Activated naive CD4-positive, alpha-beta T cell treated with anti-CD3 and anti-CD28 coated beads, Interleukin-2, amount 10 ng/mL, durations not matched to agents 7 days and 5 days (primary cell): ENCODE data around the gene MAL.
"Not testable (repeated sequence)": the region's sequence is repeated elsewhere in the genome, so short reads cannot be mapped to it uniquely, and the experiment has no call there.

ENCODE experiments used
- CTCF ChIA-PET: fragments of 350-600 bp; sonication (Branson Sonifier 250); formaldehyde crosslinking; loops from one replicate; lab custom pipeline; 2021; ENCODE audit warnings: antibody characterized with exemption; lab: Charles Lee
- DNase-seq: peaks from one replicate; pipeline ENCODE4 v3.0.0-alpha.2; 2020
- H3K27ac Mint-ChIP-seq: one replicate; pipeline ENCODE4 v1.8.0; 2021; ENCODE audit warnings: mild to moderate bottlenecking, moderate library complexity, mixed read lengths
- H3K27me3 Mint-ChIP-seq: one replicate; pipeline ENCODE4 v1.8.0; 2021; ENCODE audit warnings: mild to moderate bottlenecking, mixed read lengths
- H3K36me3 Mint-ChIP-seq: one replicate; pipeline ENCODE4 v1.8.0; 2021; ENCODE audit warnings: mixed read lengths
- H3K4me1 Mint-ChIP-seq: one replicate; pipeline ENCODE4 v1.8.0; 2021; ENCODE audit warnings: mixed read lengths
- H3K4me3 Mint-ChIP-seq: one replicate; pipeline ENCODE4 v1.8.0; 2021; ENCODE audit warnings: mild to moderate bottlenecking, moderate library complexity, mixed read lengths
- H3K9me3 Mint-ChIP-seq: one replicate; pipeline ENCODE4 v1.8.0; 2021; ENCODE audit warnings: mixed read lengths

Gene MAL

DNA sequence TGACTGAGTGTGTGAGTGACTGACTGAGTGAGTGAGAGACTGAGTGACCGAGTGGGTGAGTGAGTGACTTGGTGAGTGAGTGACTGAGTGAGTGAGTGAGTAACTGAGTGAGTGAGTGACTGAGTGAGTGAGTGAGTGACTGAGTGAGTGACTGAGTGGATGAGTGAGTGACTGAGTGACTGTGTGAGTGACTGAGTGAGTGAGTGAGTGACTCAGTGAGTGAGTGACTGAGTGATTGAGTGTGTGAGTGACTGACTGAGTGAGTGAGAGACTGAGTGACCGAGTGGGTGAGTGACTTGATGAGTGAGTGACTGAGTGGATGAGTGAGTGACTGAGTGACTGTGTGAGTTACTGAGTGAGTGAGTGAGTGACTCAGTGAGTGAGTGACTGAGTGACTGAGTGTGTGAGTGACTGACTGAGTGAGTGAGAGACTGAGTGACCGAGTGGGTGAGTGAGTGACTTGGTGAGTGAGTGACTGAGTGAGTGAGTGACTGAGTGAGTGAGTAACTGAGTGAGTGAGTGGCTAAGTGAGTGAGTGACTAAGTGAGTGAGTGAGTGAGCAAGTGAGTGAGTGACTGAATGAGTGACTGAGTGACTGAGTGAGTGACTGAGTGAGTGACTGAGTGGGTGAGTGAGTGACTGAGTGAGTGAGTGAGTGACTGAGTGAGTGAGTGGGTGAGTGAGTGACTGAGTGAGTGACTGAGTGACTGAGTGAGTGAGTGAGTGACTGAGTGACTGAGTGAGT is 12.5 kb downstream of the MAL start:
- CTCF ChIA-PET, H3K4me3 Mint-ChIP-seq, DNase-seq, H3K27me3 Mint-ChIP-seq, H3K9me3 Mint-ChIP-seq: not testable (repeated sequence)
- H3K27ac Mint-ChIP-seq, result peak overlapping the region; percentile 46
- peaks cover 61% of the 10 kb centered on the region for H3K36me3 Mint-ChIP-seq
- peaks cover 66% of the 10 kb centered on the region for H3K4me1 Mint-ChIP-seq

DNA sequence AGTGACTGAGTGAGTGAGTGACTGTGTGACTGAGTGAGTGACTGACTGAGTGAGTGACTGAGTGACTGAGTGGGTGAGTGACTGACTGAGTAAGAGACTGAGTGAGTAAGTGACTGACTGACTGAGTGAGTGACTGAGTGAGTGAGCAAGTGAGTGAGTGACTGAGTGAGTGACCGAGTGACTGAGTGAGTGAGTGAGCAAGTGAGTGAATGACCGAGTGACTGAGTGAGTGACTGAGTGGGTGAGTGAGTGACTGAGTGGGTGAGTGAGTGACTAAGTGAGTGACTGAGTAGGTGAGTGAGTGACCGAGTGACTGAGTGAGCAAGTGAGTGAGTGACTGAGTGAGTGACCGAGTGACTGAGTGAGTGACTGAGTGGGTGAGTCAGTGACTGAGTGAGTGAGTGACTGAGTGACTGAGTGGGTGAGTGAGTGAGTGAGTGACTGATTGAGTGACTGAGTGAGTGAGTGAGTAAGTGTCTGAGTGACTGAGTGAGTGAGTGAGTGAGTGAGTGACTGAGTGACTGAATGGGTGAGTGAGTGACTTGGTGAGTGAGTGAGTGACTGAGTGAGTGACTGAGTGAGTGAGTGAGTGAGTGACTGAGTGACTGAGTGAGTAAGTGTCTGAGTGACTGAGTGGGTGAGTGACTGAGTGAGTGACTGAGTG is 13.3 kb downstream of the MAL start:
- no peaks in the 10 kb centered on the region for H3K9me3 Mint-ChIP-seq
- H3K36me3 Mint-ChIP-seq, result peaks cover 60% of the 10 kb centered on the region
- CTCF ChIA-PET, result no interaction called here
- no peak for DNase-seq
- H3K27me3 Mint-ChIP-seq, result no peaks in the 10 kb centered on the region
- H3K4me3 Mint-ChIP-seq, result no peak overlapping the region
- peak overlapping the region; percentile 46 for H3K27ac Mint-ChIP-seq
- H3K4me1 Mint-ChIP-seq, result peaks cover 67% of the 10 kb centered on the region

DNA sequence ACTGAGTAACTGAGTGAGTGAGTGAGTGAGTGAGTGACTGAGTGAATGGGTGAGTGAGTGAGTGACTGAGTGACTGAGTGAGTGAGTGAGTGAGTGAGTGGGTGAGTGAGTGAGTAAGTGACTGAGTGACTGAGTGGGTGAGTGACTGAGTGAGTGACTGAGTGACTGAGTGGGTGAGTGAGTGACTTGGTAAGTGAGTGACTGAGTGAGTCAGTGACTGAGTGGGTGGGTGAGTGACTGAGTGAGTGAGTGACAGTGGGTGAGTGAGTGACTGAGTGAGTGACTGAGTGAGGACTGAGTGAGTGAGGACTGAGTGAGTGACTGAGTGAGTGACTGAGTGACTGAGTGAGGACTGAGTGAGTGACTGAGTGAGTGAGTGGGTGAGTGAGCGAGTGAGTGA is 13.9 kb downstream of the MAL start:
- no peaks in the 10 kb centered on the region for H3K9me3 Mint-ChIP-seq
- CTCF ChIA-PET, result interaction anchor here (0.9 kb wide), 1 partner anchor 76 kb away, joined by 3 read pairs; no protein-coding TSS in a partner anchor
- peaks cover 61% of the 10 kb centered on the region for H3K36me3 Mint-ChIP-seq
- peak overlapping the region; percentile 46 for H3K27ac Mint-ChIP-seq
- DNase-seq, result peak; percentile 19
- H3K27me3 Mint-ChIP-seq, result no peaks in the 10 kb centered on the region
- H3K4me3 Mint-ChIP-seq, result no peak overlapping the region
- H3K4me1 Mint-ChIP-seq, result peaks cover 72% of the 10 kb centered on the region

DNA sequence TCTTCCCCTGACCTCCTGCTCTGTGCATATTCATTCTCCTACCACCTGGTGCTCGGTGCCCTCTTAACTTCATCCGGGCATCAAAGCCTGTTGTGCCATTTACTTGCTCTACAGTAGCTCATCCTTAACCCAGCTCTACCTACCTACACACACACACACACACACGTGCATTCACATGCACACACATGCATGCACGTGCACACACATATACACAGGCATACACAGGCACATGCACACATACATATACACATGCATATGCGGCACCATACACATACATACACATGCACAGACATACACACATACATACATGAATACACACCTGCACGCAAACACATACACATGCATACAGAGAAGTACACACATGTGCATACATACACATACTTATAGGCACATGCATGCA is 14.5 kb downstream of the MAL start:
- Mint-ChIP-seq H3K4me1 (peaks cover 78% of the 10 kb centered on the region), H3K27ac (peak overlapping the region; percentile 46), H3K9me3 (no peaks in the 10 kb centered on the region), H3K36me3 (peaks cover 67% of the 10 kb centered on the region), H3K4me3 (no peak overlapping the region), H3K27me3 (no peaks in the 10 kb centered on the region)
- DNase-seq, result peak; percentile 18
- CTCF ChIA-PET, result interaction anchor here (0.8 to 0.9 kb wide), 3 partner anchors 37 to 75 kb away, joined by 3 read pairs; no protein-coding TSS in a partner anchor

DNA sequence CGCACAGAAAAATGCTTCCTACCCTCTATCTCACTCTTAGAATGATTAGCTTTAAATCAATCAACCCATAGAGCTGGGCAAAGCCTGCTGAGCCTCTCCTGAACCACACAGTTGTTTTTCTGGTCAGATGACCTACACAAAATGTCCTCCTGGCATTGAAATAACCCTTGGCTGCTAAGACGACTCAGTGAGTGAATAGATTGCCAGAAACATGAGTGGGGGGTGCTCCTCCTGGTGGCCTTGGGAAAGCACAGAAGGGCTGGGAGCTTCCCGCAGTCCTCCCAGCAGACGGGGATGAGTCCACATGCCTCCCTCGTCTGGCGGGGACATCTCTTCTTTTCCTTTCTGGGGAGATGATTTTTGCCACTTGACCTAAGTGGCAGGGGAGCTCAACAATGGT is 14.9 kb downstream of the MAL start:
- CTCF ChIA-PET, result interaction anchor here (0.8 to 0.9 kb wide), 3 partner anchors 36 to 75 kb away, joined by 3 read pairs; no protein-coding TSS in a partner anchor
- H3K36me3 Mint-ChIP-seq, result peaks cover 67% of the 10 kb centered on the region
- peak; percentile 18 for DNase-seq
- H3K4me1 Mint-ChIP-seq, result peaks cover 79% of the 10 kb centered on the region
- no peak overlapping the region for H3K4me3 Mint-ChIP-seq
- no peaks in the 10 kb centered on the region for H3K27me3 Mint-ChIP-seq
- H3K9me3 Mint-ChIP-seq, result no peaks in the 10 kb centered on the region
- H3K27ac Mint-ChIP-seq, result no peak overlapping the region

DNA sequence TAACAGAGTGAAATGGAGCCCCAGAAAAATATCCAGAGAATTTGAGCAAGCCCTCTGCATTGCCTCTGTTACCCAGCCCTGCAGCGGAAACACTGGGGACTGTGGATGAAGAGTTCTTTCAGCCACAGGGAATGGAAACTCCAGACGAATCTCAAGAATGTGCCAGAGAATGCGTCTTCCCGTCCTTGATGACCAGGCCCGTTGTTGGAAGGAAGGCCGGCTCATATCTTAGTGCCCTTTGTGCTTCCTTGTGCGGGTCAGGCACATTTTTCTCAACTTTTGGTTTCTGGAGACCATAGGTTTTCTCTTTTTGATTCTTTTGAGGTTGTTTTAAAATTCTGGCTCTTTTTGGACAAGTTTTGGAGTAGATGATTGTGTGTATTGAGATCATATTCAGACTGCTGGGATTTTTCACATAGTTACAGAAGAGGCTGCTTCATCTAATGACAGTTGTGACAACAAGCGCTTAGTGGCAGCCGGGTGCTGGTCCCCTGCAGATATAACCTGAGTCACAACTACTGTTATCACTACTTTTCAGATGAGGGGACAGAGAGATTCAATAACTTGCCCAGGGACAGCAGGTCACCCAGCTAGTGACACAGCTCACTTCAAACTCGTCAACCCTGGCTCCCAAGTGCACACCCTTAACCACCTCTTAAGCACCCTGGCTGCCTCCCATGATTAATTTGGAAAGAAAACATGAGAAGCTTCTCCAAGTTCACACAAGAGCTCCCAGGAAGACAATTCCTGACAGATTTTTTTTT is 15.7 kb downstream of the MAL start:
- peaks cover 74% of the 10 kb centered on the region for H3K36me3 Mint-ChIP-seq
- CTCF ChIA-PET, result interaction anchor here (0.6 to 2.3 kb wide), 4 partner anchors 8 to 268 kb away, joined by 3 to 11 read pairs (median 6); no protein-coding TSS in a partner anchor
- H3K9me3 Mint-ChIP-seq, result no peaks in the 10 kb centered on the region
- no peak for DNase-seq
- H3K27me3 Mint-ChIP-seq, result no peaks in the 10 kb centered on the region
- H3K4me1 Mint-ChIP-seq, result peaks cover 83% of the 10 kb centered on the region
- no peak overlapping the region for H3K27ac Mint-ChIP-seq
- no peak overlapping the region for H3K4me3 Mint-ChIP-seq

DNA sequence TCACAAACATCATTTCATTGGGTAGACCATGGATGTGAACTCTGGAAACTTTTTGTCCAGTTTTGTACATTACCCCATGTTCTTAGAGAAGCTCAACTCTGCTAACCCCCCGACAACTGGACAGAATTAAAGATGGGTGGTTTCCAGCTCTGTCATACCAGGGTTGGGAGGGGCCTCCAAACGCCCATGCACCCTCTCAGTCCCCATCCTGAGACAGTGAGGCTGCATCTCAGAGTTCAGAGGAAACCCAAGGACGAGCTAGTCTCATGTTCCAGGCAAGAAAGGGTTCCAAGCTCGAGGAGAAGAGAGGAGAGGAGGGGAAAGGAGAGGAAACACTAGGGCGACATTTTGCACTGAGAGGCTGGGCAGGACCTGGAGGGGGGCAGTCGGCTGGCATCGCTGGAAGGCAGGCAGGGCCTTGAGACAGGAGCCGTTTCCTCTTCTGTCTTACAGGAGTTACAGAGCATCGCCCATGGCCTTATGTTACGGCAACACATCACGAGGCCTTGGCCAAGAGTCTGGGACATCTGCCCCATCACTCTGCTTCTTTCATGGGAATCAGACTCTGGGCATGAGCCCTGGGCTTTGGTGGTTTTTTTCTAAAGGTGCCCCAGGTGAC is 16.4 kb downstream of the MAL start:
- H3K4me3 Mint-ChIP-seq, result no peak overlapping the region
- CTCF ChIA-PET, result interaction anchor here (0.6 to 2.3 kb wide), 5 partner anchors 9 to 267 kb away, joined by 3 to 11 read pairs (median 3); no protein-coding TSS in a partner anchor
- no peaks in the 10 kb centered on the region for H3K9me3 Mint-ChIP-seq
- DNase-seq, result no peak
- peaks cover 83% of the 10 kb centered on the region for H3K4me1 Mint-ChIP-seq
- no peak overlapping the region for H3K27ac Mint-ChIP-seq
- peaks cover 74% of the 10 kb centered on the region for H3K36me3 Mint-ChIP-seq
- H3K27me3 Mint-ChIP-seq, result no peaks in the 10 kb centered on the region

DNA sequence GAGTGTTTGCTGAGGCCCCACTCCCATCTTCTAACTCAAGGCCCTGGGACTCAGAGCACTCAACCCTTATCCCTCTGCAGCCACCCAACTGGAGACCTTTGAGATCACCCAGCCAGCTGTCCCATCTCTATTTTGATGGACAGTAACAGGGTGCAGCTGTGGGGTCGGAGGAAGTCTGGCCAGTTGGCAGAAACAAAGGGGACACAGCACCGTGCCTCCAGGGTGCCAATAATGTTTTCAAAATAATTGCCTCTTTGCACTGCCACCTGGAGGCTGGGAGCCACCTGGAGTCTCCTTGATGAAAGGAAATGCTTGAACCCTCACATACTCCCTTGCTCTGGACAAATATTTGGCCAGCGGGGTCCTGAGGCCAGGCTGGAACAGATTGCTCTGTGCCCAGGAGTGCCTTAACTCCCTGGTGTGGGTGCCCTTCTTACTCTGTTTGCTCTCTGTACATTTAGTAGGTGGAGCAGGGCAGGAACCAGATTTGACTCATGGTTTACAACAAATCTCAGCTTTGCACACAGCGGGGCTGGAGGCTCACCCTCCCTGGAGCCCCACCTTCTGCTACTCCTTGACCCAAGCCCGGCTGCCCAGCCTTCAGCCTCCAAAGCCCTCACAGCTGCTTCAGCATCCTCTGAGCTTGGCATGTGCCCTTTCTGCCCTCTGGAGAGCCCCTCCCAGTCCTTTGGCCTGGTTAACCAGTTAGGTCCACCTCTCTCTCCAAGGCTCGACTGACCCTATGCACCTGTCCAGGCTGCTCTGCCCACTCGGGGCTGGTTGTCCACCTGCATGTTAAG is 17.2 kb downstream of the MAL start:
- H3K9me3 Mint-ChIP-seq, result no peaks in the 10 kb centered on the region
- CTCF ChIA-PET, result interaction anchor here (1.0 to 3.3 kb wide), 5 partner anchors 11 to 73 kb away, joined by 3 to 13 read pairs (median 8); no protein-coding TSS in a partner anchor
- peaks cover 70% of the 10 kb centered on the region for H3K36me3 Mint-ChIP-seq

DNA sequence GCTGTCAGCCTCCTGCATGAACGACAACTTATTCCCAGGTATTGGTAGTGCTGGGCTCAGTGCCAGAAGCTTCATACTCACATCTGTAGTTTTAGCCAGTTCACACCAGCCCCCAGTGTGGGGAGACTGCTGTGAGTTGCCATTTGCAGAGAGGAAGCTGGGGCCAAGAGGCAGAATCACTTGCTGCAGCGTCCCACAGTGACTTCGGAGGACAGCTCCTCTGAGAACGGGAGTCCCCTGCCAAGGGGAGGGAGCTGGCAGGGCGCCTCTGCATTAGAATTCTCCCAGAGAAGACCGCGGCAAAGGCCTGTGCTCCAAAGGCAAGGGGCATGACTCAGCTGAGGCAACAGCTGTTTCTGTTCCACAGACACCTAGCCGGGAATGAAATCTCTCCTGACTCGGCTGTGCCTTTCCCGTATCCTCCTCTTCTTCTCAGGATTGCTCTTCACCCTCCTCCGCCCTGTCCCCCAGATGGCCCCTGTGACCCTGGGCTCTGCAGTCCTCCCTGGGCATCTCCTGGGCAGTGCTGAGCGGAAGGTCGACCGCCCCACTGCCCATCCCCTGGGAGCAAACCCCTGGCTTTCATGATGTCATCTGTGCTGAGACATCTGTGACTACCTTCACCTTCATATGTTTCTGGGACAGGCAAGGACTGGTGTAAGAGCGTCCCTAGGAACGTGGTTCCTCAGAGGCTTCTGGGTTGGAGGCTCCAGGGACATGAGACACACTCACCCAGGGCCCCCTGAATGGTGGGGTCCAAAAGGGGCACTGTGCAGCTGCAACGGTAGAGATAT is 18.0 kb downstream of the MAL start:
- H3K27ac Mint-ChIP-seq, result peak overlapping the region; percentile 67
- DNase-seq, result no peak
- H3K36me3 Mint-ChIP-seq, result peaks cover 69% of the 10 kb centered on the region

More for the DNA sequence above, 17.2 kb downstream of the MAL start:
- H3K27me3 Mint-ChIP-seq, result no peaks in the 10 kb centered on the region
- no peak overlapping the region for H3K4me3 Mint-ChIP-seq
- H3K27ac Mint-ChIP-seq, result no peak overlapping the region
- no peak for DNase-seq
- H3K4me1 Mint-ChIP-seq, result peaks cover 83% of the 10 kb centered on the region

DNA sequence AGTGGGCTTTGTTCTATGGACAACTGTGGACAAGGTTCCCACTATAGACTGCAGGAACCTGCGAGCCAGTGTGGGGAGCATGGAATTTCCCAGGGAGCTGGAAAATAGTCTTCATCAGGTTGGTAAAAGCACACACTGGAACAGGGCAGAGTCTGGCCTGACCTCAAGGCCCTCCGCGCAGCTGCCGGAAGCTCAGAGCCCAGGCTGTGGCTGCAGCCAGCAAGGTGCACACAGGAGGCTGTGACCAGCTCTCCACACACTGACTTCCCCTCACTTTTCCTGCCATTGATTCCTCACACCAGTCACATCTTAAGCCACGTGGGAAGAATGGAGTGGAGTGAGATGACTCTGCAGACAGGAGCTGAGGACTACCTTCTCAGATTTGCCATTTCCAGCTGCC is 19.1 kb downstream of the MAL start:
- Mint-ChIP-seq H3K4me3 (no peak overlapping the region), H3K27me3 (no peaks in the 10 kb centered on the region), H3K27ac (no peak overlapping the region), H3K4me1 (peaks cover 78% of the 10 kb centered on the region), H3K36me3 (peaks cover 66% of the 10 kb centered on the region), H3K9me3 (no peaks in the 10 kb centered on the region)
- no peak for DNase-seq
- CTCF ChIA-PET, result interaction anchor here (1.2 to 3.3 kb wide), 3 partner anchors 9 to 32 kb away, joined by 3 to 13 read pairs (median 9); no protein-coding TSS in a partner anchor

More for the DNA sequence above, 18.0 kb downstream of the MAL start:
- no peaks in the 10 kb centered on the region for H3K27me3 Mint-ChIP-seq
- H3K9me3 Mint-ChIP-seq, result no peaks in the 10 kb centered on the region
- CTCF ChIA-PET, result interaction anchor here (1.0 to 3.3 kb wide), 5 partner anchors 10 to 68 kb away, joined by 3 to 13 read pairs (median 9); no protein-coding TSS in a partner anchor
- H3K4me1 Mint-ChIP-seq, result peaks cover 82% of the 10 kb centered on the region
- no peak overlapping the region for H3K4me3 Mint-ChIP-seq

DNA sequence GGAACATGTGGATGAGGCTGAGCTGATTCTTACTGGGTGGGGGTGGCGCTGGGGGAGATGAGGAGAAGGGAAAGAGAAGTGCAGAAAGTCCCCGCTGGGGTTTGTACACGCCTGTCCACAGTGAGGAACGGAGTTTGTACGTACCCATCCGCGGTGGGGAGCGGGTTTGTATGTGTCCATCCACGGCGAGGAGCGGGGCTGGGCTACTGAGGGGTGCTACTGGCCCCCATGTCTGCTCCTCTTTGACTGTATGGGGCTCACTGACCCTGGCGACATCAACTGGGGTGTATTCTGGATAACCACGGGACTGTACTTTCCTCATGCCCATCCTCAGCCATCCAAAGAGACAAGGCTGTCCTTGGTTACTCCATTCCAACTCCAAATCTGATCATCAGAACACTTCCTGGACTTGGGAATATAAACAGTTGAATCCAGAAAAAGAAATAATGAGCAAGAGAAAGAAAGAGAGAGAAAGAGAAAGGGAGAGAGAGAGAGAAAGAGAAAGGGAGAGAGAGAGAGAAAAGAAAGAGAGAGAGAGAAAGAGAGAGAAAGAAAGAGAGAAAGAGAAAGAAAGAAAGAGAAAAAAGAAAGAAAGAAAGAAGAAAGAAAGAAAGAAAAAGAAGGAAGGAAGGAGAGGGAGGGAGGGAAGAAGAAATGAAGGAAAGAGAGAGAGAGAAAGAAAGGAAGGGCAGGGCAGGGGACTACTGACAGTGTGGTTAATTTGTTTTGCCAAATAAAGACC is 21.0 kb downstream of the MAL start:
- DNase-seq, result peak; percentile 18
- peaks cover 79% of the 10 kb centered on the region for H3K36me3 Mint-ChIP-seq
- peak overlapping the region; percentile 67 for H3K27ac Mint-ChIP-seq
- peaks cover 83% of the 10 kb centered on the region for H3K4me1 Mint-ChIP-seq
- no peaks in the 10 kb centered on the region for H3K27me3 Mint-ChIP-seq
- CTCF ChIA-PET, result no interaction called here
- H3K4me3 Mint-ChIP-seq, result no peak overlapping the region
- H3K9me3 Mint-ChIP-seq, result no peaks in the 10 kb centered on the region
